RCC 7860 (cell line): ENCODE results near the gene EGLN1.
"Not testable (repeated sequence)": the region's sequence is repeated elsewhere in the genome, so short reads cannot be mapped to it uniquely, and the experiment has no call there.

Experiments used
- DNase-seq: peaks from one replicate; pipeline ENCODE4 v3.0.0-alpha.2; 2015; ENCODE audit warnings: low spot score
- FAIRE-seq: peaks from 2 replicates; lab custom pipeline; 2012; peaks lifted over from hg19 to GRCh38; lab: Jason Lieb, UNC

The EGLN1 gene

GRCh38 chr1:231372501-231372900 lies 49.6 kb downstream of the EGLN1 start:
- no peak for DNase-seq
- no peak for FAIRE-seq

DNA sequence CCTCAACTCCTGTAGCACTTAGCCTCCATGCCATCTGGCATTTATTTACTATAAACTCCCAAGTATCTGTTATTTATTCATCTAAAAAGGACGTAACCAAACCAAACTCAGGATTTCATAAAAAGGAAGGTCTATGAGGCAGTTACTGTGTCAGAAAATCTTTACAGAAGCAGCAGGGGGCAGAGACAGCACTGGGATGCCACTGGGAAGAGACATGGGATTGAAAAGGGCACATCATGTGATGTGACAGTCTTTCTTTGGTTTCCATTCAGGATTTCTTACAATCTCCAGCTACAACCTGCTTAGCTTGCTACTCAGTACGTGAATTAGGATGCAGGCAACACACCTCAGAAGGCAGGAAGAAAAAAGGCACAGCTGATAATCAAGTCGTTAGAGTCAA lies 52.8 kb downstream of the EGLN1 start:
- no peak for FAIRE-seq

DNA sequence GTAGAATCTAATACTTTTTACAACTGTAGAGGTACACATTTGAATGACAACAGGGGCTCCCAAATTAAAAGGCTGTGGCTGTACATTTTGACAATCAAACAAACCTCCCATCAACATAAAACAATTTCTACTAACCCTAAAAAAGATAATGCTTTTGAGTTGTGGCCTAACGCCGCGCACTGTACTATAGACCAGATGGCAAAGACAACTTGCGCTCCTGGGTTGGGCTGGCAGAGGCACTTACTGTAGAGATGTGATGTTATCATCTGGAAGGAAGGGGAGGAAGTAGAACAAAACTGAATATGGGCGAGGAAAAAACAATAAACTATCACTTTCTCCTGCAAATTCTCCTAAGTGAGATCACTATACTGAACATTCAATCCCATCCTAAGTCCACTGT lies 57.9 kb downstream of the EGLN1 start:
- FAIRE-seq (no peak), DNase-seq (no peak)

More for the DNA sequence above, 52.8 kb downstream of the EGLN1 start:
- no peak for DNase-seq

- DNase-seq (no peak), FAIRE-seq (no peak)
These were observed 58.5 kb downstream of the EGLN1 start for GRCh38 chr1:231363624-231364023.

- no peak for FAIRE-seq
- DNase-seq = no peak
These were observed 59.8 kb downstream of the EGLN1 start for GRCh38 chr1:231362325-231362724.

DNA sequence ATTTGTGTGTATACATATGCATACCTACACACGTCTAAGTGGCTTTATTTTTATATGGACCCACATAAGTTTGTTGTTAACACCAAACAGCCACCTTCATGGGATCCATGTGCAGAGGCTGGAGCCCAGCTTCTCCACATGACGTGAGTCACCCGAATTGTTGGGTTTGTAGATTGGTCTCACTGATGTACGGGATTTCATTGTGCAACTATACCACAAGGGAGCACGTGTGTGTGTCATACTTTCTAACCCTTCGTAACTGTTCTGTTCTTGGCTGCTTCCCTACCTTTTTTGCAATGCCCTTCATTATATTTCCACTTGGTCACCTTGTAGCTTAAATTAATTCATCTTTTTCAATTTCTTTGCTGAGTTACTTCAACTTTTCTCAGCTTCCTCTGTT lies 63.0 kb downstream of the EGLN1 start:
- no peak for FAIRE-seq

GRCh38 chr1:231357831-231358354 lies 64.2 kb downstream of the EGLN1 start:
- DNase-seq (peak; percentile 74), FAIRE-seq (peak; percentile 89)

More for the DNA sequence above, 63.0 kb downstream of the EGLN1 start:
- DNase-seq = peak; percentile 14

- DNase-seq = no peak
- no peak for FAIRE-seq
These were observed 64.8 kb downstream of the EGLN1 start for GRCh38 chr1:231357187-231357772.

DNA sequence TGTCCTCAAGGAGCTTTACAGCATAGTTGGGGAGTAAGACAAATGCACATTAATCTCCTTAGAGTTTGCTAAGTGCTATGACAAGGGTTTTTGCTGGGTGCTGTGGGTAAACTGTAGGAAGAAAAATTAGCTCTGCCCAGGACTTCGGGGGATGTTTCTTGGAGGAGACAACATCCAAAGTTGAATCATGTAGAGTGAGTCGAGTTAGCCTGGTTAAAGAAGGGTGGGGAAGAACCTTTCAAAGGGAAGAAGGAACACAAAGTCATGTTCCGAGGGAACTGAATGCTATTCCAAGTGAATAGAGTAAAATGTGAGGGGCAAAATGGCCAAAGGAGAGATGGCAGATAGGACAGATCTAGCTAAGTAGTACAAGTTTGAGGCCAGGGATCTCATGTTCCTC lies 66.9 kb downstream of the EGLN1 start:
- FAIRE-seq = no peak
- DNase-seq = no peak

DNA sequence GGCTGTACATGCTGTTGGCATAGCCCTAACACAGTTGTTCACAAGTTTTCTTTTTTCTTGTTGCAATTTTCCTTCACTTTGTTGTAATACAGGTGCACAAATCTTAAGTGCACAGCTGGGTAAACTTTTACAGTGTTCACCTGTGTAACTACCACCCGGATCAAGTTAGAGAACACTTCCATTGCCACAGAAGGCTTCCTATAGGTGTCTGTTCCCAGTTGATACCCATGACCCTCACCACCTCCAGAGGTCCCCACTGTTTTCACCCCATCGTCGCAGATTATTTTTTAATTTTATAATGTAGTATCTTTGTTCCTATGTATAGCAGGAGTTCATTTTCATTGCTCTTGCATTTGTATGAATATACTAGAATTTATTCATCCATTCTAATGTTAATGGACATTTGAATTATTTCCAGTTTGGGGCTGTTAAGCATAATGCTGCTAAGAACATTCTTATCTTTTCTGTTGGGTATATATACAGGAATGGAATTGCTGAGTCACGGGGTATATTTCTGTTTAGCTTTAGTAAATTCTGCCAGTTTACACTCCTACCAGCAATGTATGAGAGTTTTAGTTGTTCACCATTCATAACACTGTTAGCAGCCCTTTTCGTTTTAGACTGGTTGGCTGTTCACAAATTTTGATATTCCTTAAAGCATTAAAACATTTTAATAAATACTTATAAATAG lies 67.6 kb downstream of the EGLN1 start:
- DNase-seq = no peak
- FAIRE-seq = no peak

GRCh38 chr1:231353086-231353485 lies 69.0 kb downstream of the EGLN1 start:
- DNase-seq (no peak), FAIRE-seq (no peak)

DNA sequence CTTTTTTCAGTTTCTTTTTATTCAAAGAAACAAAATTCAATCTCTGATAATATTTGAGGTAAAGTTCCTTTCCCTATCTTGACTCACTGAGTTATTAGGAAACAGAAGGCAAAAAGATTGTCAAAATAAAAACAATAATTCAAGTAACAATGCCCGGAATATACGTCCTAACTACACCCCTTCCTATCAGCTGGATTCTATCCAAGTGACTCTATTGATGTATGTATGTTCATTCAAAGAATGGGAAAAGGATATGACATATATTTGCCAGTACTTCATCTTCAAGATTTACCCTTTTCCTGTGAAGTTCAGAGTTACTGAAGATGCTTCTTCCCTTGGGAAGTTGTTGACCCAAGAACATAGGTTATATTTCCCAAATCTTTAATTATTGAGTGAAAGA lies 70.3 kb downstream of the EGLN1 start:
- FAIRE-seq = no peak
- DNase-seq = no peak

GRCh38 chr1:231348856-231349255 lies 73.2 kb downstream of the EGLN1 start:
- not testable (repeated sequence) for FAIRE-seq, DNase-seq

DNA sequence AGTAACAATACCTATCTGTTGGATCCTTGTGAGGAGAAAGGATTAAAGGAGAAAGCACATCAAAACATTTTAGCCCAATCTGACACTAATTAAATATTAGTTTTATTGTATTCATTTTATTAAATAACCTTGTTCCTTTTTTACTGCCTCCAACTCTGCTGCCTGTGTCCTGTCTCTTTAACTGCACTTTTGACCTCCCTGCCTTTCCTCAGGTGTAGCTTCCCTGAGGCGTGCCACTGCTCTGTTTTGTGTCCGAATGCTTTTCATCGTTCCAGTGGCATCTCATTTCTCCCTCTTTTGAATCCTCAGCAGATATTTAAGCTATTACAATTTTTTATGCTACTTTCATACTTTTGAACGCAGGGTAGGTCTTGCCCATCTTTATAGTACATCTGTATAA lies 73.6 kb downstream of the EGLN1 start:
- no peak for FAIRE-seq

GRCh38 chr1:231347961-231348360 lies 74.1 kb downstream of the EGLN1 start:
- no peak for DNase-seq
- no peak for FAIRE-seq

More for the DNA sequence above, 73.6 kb downstream of the EGLN1 start:
- no peak for DNase-seq

DNA sequence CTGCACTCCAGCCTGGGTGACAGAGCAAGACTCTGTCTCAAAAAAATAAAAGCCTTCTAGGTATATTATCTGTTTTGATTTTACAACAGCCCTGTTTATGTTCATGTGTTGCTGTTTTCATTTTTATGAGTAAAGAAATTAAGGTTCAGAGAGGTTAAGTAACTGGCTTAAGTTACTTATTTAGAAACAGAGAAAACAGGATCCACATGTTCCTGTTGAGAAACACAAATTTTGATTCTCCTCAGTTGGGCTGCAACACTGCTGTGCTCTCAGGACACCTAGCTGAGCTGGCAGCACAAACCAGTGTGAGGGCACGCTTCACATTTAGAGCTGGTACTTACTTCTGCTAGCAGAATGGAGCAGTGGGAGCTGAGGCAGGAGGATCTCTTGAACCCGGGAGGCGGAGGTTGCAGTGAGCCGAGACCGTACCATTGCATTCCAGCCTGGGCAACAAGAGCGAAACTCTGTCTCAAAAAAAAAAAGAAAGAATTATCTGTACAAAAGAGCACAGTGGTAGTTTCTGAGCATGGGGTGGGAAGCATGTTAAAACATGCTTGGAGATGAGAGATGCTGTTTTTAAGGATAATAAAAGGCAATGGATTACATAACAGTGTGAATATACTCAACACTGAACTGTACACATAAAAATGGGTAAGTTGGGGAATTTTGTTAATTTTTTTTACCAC lies 81.6 kb downstream of the EGLN1 start:
- no peak for FAIRE-seq
- DNase-seq = no peak

GRCh38 chr1:231338270-231339128 lies 83.6 kb downstream of the EGLN1 start, which contains the start of gene SPRTN:
SPRTN (plus strand) TSS chr1:231338293; CDS start chr1:231338384, 91 bp downstream.
- no peak for DNase-seq
- FAIRE-seq = no peak

GRCh38 chr1:231337472-231338269 lies 84.4 kb downstream of the EGLN1 start, which contains the start of gene EXOC8:
EXOC8 (minus strand) TSS chr1:231337852; CDS start chr1:231337745, 107 bp downstream.
- DNase-seq (peak; percentile 94), FAIRE-seq (peak; percentile 76)

GRCh38 chr1:231337043-231337471 lies 85.0 kb downstream of the EGLN1 start:
- FAIRE-seq (no peak), DNase-seq (no peak)
